Measurements from ENCODE around the gene ARID3A. TPM values are rescaled to one million over a fixed set of nuclear protein-coding genes. Genes with fewer than 3 reads are reported as not detected.
"Not testable (repeated sequence)": the region's sequence is repeated elsewhere in the genome, so short reads cannot be mapped to it uniquely, and the experiment has no call there.

Gene ARID3A
- total and polyA plus RNA-seq, 12 donors, result 3.0 to 11.7 (median 5.0) TPM

DNA sequence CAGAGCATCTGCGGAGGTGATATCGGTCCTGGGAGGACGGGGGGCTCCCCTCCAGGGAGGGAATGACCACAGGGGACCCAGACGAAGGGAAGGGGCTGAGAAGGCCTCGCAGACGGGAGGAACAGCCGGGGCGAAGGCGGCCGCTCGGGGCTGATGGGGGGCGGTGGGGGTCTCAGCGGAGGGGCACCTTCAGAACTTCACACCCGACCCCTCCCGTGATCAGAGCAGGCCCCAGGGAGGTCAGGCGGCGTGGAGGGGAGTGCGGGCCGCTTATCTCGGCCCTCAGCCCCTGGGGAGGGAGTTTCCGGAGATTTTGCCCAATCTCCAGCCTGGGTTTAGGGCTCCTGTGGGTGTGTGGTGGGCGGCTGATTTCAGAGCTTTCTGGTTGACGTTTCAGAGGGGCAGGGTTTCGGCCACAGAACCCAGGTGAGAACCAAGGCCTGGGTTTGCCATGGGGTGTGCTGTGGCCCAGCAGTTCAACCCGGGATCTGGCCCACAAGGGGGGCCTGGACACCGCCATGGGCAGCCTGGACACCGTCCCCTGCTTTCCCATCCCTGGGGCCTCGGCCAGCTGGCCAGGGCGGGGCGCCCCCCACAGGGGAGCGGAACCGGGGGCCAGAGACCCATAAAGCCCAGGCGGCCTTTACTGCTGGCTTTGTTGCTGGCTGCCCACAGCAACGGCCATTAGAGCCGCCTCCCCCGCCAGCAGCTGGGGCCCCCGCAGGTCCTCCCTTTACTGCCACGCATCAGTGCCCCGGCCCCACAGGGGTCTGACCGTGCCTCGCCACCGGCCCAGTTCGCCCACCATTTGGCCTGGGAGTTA is 29.0 kb downstream of the ARID3A start:
- DNase-seq (no peak), ATAC-seq (no peak)
- Histone ChIP-seq H3K9me3 (no peaks in the 10 kb centered on the region), H3K27ac (no peak overlapping the region), H3K4me3 (no peak overlapping the region), H3K36me3 (peaks cover 0 to 8% (median 0%) of the 10 kb centered on the region in 9 donors), H3K4me1 (peaks cover 0 to 24% (median 6%) of the 10 kb centered on the region in 9 donors), H3K27me3 (no peaks in the 10 kb centered on the region)
- WGBS, 2 donors, result 79 to 80% methylated on average over 43 of the region's 43 CpGs
- intact Hi-C loops (cut with DNase I), result no loop called here
- TF ChIP-seq, protein P1, sequence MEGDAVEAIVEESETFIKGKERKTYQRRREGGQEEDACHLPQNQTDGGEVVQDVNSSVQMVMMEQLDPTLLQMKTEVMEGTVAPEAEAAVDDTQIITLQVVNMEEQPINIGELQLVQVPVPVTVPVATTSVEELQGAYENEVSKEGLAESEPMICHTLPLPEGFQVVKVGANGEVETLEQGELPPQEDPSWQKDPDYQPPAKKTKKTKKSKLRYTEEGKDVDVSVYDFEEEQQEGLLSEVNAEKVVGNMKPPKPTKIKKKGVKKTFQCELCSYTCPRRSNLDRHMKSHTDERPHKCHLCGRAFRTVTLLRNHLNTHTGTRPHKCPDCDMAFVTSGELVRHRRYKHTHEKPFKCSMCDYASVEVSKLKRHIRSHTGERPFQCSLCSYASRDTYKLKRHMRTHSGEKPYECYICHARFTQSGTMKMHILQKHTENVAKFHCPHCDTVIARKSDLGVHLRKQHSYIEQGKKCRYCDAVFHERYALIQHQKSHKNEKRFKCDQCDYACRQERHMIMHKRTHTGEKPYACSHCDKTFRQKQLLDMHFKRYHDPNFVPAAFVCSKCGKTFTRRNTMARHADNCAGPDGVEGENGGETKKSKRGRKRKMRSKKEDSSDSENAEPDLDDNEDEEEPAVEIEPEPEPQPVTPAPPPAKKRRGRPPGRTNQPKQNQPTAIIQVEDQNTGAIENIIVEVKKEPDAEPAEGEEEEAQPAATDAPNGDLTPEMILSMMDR (IDR thresholded peaks at IDR 0.05), result no peak

DNA sequence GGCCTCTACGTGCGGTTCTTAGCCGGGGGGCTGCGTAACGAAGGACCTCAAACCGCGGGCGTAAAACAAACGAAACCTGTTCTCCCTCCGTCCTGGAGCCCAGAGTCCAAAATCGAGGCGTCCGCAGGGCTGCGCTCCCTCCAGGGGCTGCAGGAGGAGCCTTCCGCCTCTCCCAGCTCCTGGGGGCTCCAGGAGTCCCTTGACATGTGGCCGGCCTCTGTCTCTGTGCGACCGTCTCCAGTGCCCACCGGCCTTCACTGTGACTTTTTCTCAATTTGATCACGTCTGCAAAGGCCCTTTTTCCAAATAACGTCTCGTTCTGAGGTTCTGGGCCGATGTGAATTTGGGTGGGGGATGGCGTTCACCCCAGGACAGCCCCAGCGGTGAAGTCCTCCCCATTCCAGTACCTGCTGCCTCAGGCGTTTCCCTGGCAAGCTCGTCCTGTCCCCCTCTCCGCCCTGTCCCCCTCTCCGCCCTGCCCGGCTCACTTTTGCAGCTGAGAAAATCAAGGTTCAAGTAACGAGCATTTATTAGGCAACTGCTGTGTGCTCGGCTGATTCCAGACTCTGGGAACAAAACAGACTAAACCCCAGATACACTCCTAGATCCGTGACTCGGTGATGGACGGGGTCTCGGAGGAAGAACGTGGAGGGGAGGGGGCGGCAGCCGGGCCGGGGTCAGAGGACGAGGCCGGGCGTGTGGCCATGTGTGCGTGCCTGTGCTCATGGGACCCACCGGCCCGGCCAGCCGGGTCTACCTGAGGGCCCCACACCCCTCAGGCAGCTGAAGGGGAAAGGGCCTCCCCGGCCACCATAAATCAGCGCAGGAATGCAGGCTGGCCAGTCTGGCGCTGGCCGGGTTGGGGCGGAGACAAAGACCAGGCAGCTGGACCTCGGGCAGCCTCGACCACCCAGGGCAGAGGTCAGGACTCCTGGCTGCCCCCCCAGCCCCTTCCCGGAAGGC is 30.2 kb downstream of the ARID3A start:
- WGBS, 2 donors, result 87 to 88% methylated on average over 55 of the region's 55 CpGs
- intact Hi-C loops (cut with DNase I), result no loop called here
- Histone ChIP-seq H3K4me1 (peaks cover 0 to 24% (median 6%) of the 10 kb centered on the region in 9 donors), H3K4me3 (no peak overlapping the region), H3K36me3 (peaks cover 0 to 15% (median 0%) of the 10 kb centered on the region in 9 donors), H3K9me3 (no peaks in the 10 kb centered on the region), H3K27me3 (no peaks in the 10 kb centered on the region), H3K27ac (no peak overlapping the region)
- TF ChIP-seq, protein P1 (IDR thresholded peaks at IDR 0.05), result no peak
- DNase-seq (no peak), ATAC-seq (no peak)

DNA sequence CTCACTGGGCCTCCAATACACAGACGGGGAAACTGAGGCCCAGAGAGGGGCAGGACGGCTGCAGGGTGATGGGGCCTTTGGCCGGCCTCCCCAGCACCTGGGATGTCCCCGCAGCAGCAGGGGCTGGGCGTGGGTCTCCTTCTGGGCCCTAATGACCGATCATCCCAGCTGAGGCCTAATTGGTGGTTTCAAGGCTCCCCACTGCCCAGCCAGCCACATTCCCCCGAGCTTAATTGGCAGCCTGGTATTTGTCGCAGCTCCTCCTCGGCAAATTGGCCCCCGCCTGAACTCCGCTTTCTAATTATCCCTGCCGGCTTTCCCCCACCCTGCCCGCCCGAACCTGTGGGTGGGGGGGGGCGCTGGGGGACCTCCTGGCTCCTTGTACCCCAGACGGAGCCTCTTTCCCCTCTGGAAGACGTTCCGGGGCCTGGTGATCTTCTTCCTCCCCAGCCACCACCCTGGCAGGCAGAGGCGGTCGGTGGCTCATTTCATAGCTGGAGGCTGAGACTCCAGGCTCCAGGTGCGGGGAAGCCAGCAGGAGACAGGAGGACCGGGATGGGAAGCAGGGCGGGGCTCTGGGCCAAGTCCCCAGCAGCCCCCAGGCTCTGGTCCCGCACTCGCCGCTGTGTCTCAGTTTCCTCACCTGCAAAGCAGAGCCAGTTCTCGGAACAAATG is 31.1 kb downstream of the ARID3A start:
- Histone ChIP-seq H3K4me1 (peaks cover 0 to 17% (median 6%) of the 10 kb centered on the region in 9 donors), H3K36me3 (peaks cover 0 to 17% (median 0%) of the 10 kb centered on the region in 9 donors), H3K9me3 (no peaks in the 10 kb centered on the region), H3K4me3 (no peak overlapping the region), H3K27me3 (no peaks in the 10 kb centered on the region), H3K27ac (no peak overlapping the region)
- ATAC-seq, result no peak
- intact Hi-C loops (cut with DNase I), result no loop called here
- WGBS, 2 donors, result 60 to 72% methylated on average over 27 of the region's 27 CpGs
- TF ChIP-seq, protein P1 (IDR thresholded peaks at IDR 0.05), result no peak
- DNase-seq, result no peak

DNA sequence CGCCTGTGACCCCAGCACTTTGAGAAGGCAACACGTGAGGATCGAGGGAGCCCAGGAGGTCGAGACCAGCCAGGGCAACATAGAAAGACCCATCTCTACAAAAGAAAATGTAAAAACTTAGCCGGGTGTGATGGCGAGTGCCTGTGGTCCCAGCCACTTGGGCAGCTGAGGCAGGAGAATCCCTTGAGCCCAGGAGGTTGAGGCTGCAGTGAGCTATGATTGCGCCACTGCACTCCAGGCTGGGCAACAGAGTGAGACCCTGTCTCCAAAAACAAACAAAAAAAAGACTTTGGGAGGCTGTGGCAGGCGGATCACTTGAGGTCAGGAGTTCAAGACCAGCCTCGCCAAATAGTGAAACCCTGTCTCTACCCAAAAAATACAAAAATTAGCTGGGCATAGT is 31.7 kb downstream of the ARID3A start:
- 96 to 97% methylated on average over 9 of the region's 9 CpGs for WGBS, 2 donors
- peaks cover 0 to 17% (median 0%) of the 10 kb centered on the region in 9 donors for H3K36me3 ChIP-seq

More for the DNA sequence above, 31.7 kb downstream of the ARID3A start:
- H3K4me3 ChIP-seq; intact Hi-C loops (cut with DNase I); H3K27ac ChIP-seq; DNase-seq; ATAC-seq; H3K9me3 ChIP-seq; H3K27me3 ChIP-seq: not testable (repeated sequence)
- H3K4me1 ChIP-seq, result peaks cover 0 to 11% (median 5%) of the 10 kb centered on the region in 9 donors

All from heart right ventricle (tissue), 16 donors.